Subcutaneous adipose tissue (tissue), 4 donors: ENCODE results near the gene PIAS1. TPM values are rescaled to one million over a fixed set of nuclear protein-coding genes. Genes with fewer than 3 reads are reported as not detected.

Experiments used
- total RNA-seq, 4 donors: library from RNA; depleted of rRNA; stranded (reverse); fragments of >200 nt; gene quantifications; one replicate each; pipeline ENCODE4 v1.1.0, GENCODE V29; 2016
- TF ChIP-seq, protein P1 (sequence below): fragments of 450-650 bp; IDR thresholded peaks from one replicate; pipeline ENCODE4 v1.5.1; 2016; ENCODE audit warnings: low read depth, mild to moderate bottlenecking, control low read depth, antibody characterized with exemption, moderate library complexity

The PIAS1 gene
- total RNA-seq, 4 donors from 2014 or later: 34.3 to 68.8 (median 45.4) TPM

DNA sequence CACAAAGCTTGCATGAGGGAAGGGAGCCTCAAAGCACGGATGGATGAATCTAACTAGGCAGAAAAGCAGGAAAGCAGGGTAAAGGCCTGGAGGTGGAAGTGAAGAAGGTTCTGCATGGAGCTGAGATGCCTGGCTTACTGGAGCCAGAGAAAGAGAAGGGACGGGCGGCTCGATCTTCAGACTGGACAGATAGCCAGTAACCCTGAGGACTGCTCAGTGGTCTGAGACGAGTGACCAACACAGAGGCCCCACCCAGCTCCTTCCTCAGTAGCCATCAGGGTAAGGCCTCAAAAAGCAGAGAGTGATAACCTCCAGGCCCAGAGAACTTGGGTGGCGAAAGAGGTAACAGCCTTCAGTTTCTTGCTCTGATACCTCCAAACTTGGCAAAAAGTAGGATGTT lies 169.1 kb downstream of the PIAS1 start:
- TF ChIP-seq, protein P1, sequence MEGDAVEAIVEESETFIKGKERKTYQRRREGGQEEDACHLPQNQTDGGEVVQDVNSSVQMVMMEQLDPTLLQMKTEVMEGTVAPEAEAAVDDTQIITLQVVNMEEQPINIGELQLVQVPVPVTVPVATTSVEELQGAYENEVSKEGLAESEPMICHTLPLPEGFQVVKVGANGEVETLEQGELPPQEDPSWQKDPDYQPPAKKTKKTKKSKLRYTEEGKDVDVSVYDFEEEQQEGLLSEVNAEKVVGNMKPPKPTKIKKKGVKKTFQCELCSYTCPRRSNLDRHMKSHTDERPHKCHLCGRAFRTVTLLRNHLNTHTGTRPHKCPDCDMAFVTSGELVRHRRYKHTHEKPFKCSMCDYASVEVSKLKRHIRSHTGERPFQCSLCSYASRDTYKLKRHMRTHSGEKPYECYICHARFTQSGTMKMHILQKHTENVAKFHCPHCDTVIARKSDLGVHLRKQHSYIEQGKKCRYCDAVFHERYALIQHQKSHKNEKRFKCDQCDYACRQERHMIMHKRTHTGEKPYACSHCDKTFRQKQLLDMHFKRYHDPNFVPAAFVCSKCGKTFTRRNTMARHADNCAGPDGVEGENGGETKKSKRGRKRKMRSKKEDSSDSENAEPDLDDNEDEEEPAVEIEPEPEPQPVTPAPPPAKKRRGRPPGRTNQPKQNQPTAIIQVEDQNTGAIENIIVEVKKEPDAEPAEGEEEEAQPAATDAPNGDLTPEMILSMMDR: no peak

DNA sequence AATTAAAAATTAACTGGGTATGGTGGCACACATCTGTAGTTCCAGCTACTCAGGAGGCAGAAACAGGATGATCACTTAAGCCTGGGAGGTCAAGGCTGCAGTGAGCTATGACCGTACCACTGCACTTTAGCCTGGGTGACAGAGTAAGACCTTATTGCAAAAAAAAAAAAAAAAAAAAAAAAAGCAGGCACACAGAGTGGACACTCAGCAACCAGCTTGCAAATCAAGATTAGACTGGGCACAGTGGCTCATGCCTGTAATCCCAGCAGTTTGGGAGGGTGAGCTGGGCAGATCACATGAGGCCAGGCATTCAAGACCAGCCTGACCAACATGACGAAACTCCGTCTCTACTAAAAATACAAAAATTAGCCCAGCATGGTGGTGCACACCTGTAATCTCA lies 170.0 kb downstream of the PIAS1 start:
- TF ChIP-seq, protein P1: no peak

DNA sequence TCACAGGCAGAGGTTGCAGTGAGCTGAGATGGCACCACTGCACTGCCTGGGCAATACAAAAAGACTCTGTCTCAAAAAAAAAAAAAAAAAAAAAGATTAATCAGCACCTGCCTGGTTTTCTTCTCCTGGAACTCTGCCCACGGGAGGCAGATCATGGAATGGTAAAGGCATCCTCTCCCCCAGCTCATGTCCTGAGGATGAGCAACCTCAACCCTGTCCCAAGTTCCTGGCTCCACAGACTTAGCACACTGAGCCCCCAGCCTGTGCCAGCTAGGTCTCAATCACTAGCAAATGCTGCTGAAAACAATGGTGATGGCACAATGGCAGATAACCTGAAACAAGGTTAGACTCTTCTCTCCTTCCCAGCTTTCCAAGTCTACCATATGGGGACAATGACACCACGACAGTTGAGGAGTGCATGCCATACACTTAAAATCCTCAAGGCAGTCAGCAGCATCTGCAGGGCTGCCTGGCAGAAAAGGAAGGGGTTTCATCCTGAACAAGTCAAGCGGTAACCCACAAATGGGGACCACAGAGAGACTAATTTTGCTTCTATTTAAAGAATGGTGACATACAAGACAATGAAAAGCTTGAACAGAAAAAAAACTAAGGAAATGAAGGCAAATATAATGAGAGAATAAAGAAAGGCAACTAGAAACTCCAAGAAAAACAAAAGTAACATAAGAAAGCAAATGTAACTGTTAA lies 170.6 kb downstream of the PIAS1 start:
- TF ChIP-seq, protein P1: no peak

DNA sequence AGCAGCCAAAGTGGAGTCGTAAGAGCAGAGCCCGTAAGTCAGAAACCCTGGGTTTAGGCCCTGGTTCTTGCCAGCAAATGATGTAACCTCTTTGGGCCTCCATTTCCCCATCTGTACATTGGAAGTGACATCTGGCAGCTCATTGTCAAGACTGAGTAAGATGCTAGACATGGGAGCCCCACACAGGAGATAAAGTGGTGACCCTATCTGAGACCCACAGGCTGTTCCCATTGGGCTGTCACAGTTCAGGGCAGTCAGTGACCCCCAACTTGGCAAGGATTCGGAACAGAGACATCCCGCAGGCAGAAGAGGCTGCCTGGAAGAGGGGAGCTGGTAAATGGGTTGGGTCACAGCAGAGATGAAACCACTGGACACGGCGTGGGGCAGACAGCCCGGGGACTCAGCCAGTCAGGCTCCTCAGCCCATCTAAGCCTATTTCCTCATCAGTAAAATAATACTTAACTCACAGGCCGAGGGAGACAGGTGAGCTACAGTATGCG lies 173.6 kb downstream of the PIAS1 start:
- TF ChIP-seq, protein P1: no peak

DNA sequence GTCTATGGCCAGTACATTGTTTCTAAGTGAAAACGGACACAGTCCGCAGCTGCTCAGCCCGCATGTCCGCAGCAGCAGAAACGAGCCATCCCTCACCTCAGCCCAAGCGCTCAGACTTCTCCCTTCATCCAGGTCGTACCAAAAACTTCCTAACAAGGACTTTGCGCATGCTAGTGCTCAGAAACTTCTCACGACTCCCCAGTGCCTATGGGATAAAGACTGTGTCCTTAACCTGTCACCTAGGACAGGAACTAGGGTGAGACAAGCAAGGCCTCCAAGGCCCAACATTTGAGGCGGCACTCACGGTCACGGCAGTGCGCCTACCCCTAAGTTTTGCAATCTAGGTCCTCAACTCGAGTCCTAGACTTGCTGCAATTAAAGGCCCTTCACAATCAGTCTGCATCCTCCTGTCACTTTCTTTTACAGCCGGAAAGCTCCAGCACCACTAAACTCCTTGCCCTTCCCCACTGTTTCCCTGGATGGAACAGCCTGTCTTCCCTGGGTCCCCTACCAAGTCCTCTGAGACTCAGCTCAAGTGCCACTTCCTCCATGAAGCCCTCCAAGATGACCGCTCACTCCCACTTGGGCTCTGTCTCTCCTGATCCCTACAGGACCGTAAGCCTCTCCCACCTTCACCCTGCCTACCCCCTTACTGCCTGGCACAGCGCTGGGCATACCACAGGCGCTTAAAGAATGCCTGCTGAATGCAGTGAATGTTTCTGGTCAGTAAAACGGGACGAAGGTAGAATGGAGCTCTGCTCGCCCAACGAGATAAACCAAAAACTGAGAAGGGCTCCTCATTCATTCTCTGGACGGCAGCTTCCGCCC lies 174.2 kb downstream of the PIAS1 start:
- TF ChIP-seq, protein P1: no peak

DNA sequence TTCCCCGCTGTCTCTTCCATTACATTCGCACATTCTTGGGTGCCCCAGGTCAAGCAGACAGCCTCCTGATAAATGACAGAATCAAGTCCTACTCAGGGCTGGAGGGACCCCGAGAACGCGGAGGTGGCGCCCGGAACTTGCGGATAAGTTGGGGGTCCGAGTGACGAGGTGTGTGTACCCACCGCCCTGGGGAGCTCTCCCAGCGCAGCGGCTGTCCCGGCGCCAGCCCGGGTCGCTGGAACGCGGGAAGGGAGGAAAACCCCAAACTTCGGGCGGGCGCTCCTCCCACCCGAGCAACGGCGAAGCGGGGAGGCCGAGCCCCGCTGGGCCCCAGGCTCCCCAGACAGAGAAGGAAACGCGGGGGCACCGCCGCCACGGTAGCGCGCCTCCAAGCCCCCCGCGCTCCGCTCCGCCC lies 174.9 kb downstream of the PIAS1 start:
- TF ChIP-seq, protein P1: no peak
